K562 (cell line): ENCODE measurements around the gene SYNRG. TPM values are rescaled to one million over a fixed set of nuclear protein-coding genes. Genes with fewer than 3 reads are reported as not detected.

ENCODE experiments used
- ATAC-seq: fragments of 200-7000 bp; cut with Tn5 transposase; 3 replicates; pipeline ENCODE4 v1.9.1; 2020; ENCODE audit warnings: moderate library complexity
- BruUV-seq: library from RNA; stranded (reverse); fragments of 400-500 nt; replicated peaks from 2 replicates; lab custom pipeline; 2021; lab: Mats Ljungman, UMichigan
- CTCF ChIA-PET: fragments of 300-600 bp; formaldehyde crosslinking; extraction: SDS; loops from one replicate; lab custom pipeline; 2021; ENCODE audit warnings: low intra/inter-chr PET ratio; lab: Yijun Ruan, JAX
- POLR2A ChIA-PET: fragments of 300-600, 350-650 bp; sonication (Branson Sonifier 250); formaldehyde crosslinking; extraction: SDS; loops from one replicate; lab custom pipeline; 2021; ENCODE audit warnings: antibody characterized with exemption, inconsistent platforms; lab: Yijun Ruan, JAX
- DNase-seq, 4 experiments: peaks; one replicate each; pipeline versions ENCODE4 v3.0.0 to v3.0.0-alpha.2; 2011 to 2018; ENCODE audit warnings: low spot score in 3 of 4, mixed read lengths in 3 of 4; ENCODE audit errors: extremely low read depth in 1 of 4
- FAIRE-seq: peaks from 2 replicates; lab custom pipeline; 2011; peaks lifted over from hg19 to GRCh38; lab: Jason Lieb, UNC
- H2AFZ ChIP-seq: 2 replicates; pipeline ENCODE4 v1.6.0; 2011; ENCODE audit warnings: low read depth, low read length, control low read depth, inconsistent platforms
- H3K27ac ChIP-seq: fragments of 200-600 bp; 3 replicates; pipeline ENCODE4 v1.8.0; 2011; ENCODE audit warnings: low read depth, mild to moderate bottlenecking, control low read depth, inconsistent platforms, low read length, moderate library complexity, mixed read lengths; ENCODE audit errors: extremely low read depth
- H3K27me3 ChIP-seq, 2 experiments: fragments of 300-600 bp in 1 of 2; 2 replicates in 1 of 2; 3 replicates in 1 of 2; pipeline versions ENCODE4 v1.6.0 to v1.8.0; 2011; ENCODE audit warnings: inconsistent platforms in 2 of 2, low read length in 2 of 2, mild to moderate bottlenecking in 1 of 2, mixed read lengths in 1 of 2, moderate library complexity in 1 of 2; ENCODE audit not compliant: control insufficient read depth in 2 of 2, insufficient read depth in 2 of 2
- H3K36me3 ChIP-seq: fragments of 300-600 bp; 3 replicates; pipeline ENCODE4 v1.8.0; 2011; ENCODE audit warnings: mild to moderate bottlenecking, low read length, inconsistent platforms; ENCODE audit not compliant: control insufficient read depth, insufficient read depth
- H3K4me1 ChIP-seq, 2 experiments: fragments of 200-600 bp in 1 of 2; replicated peaks in 1 of 2; 2 replicates in 1 of 2; 3 replicates in 1 of 2; pipeline versions ENCODE4 v1.5.1 to v1.8.0; 2011; ENCODE audit warnings: inconsistent platforms in 2 of 2, low read length in 2 of 2, mild to moderate bottlenecking in 1 of 2, mixed read lengths in 1 of 2, moderate library complexity in 1 of 2; ENCODE audit not compliant: control insufficient read depth in 2 of 2, insufficient read depth in 2 of 2
- H3K4me2 ChIP-seq: 2 replicates; pipeline ENCODE4 v1.6.1; 2011; ENCODE audit warnings: low read length, control low read depth, inconsistent platforms, mixed read lengths; ENCODE audit not compliant: insufficient read depth
- H3K4me3 ChIP-seq: fragments of 200-600 bp; sonication (generic), shearing (Covaris generic); 2 replicates; pipeline ENCODE4 v1.5.1; 2016; ENCODE audit warnings: control low read depth, inconsistent platforms
- H3K79me2 ChIP-seq: fragments of 200-600 bp; 3 replicates; pipeline ENCODE4 v1.8.0; 2011; ENCODE audit warnings: low read length, inconsistent platforms; ENCODE audit not compliant: control insufficient read depth, insufficient read depth
- H3K9ac ChIP-seq, 2 experiments: 2 replicates each; pipeline versions ENCODE4 v1.6.0 to v1.6.1; 2011; ENCODE audit warnings: low read depth in 2 of 2, low read length in 2 of 2, control low read depth in 1 of 2, inconsistent platforms in 1 of 2, mild to moderate bottlenecking in 1 of 2, mixed read lengths in 1 of 2; ENCODE audit not compliant: insufficient read depth in 1 of 2
- H3K9me1 ChIP-seq: one replicate; pipeline ENCODE4 v1.6.0; 2011; ENCODE audit warnings: inconsistent platforms, mild to moderate bottlenecking, low read length, moderate library complexity; ENCODE audit not compliant: control insufficient read depth, insufficient read depth
- H3K9me3 ChIP-seq: replicated peaks from 2 replicates; pipeline ENCODE4 v1.5.1; 2011; ENCODE audit warnings: low read depth, low read length, inconsistent platforms; ENCODE audit not compliant: control insufficient read depth, insufficient read depth
- H4K20me1 ChIP-seq: replicated peaks from 2 replicates; pipeline ENCODE4 v1.6.1; 2011; ENCODE audit warnings: low read length, inconsistent platforms, mixed read lengths; ENCODE audit not compliant: control insufficient read depth, insufficient read depth
- GTF2E2 ChIP-seq: fragments of 200-800 bp; sonication (Bioruptor generic); IDR thresholded peaks from 2 replicates; pipeline ENCODE4 v1.6.1; 2016; ENCODE audit warnings: missing genetic modification characterization, missing compliant biosample characterization
- KAT2B ChIP-seq: IDR thresholded peaks from one replicate; pipeline ENCODE4 v1.6.1; 2012; ENCODE audit warnings: low read depth, mild to moderate bottlenecking, control low read depth, inconsistent platforms, low read length, moderate library complexity
- KLF16 ChIP-seq: IDR thresholded peaks from 2 replicates; pipeline ENCODE4 v1.6.1; 2016; ENCODE audit warnings: antibody characterized with exemption
- L3MBTL2 ChIP-seq: fragments of 450-650 bp; IDR thresholded peaks from 2 replicates; pipeline ENCODE4 v1.6.1; 2016; ENCODE audit warnings: mild to moderate bottlenecking, moderate library complexity
- ZNF134 ChIP-seq: fragments of 250-450 bp; sonication (Bioruptor Pico); conservative IDR thresholded peaks from 2 replicates; pipeline ENCODE4 v1.4.0; 2020
- WGBS: fragments of 100-300 bp; shearing (Covaris generic); methylation state at CpG from one replicate; pipeline ENCODE4 v1.1.6; 2016; ENCODE audit warnings: low coverage, mixed read lengths; ENCODE audit not compliant: insufficient coverage; ENCODE audit errors: missing lambda C conversion rate; 5-methylcytosine and 5-hydroxymethylcytosine counted together
- in situ Hi-C: fragments of 300-500 bp; cut with MboI; formaldehyde crosslinking; loops from 4 replicates; pipeline ENCODE4 v1.15.0; 2018; ENCODE audit warnings: inconsistent platforms, mixed read lengths
- intact Hi-C: fragments of 100-400 bp; cut with micrococcal nuclease; formaldehyde crosslinking; loops from 2 replicates; pipeline ENCODE4 v1.14.2; 2022
- polyA plus RNA-seq, 8 experiments: library from polyadenylated mRNA; depleted of rRNA in 4 of 8; stranded (reverse) in 5 of 8; unstranded in 3 of 8; fragments of >200 nt; fragmentation: Nextera tagmentation in 2 of 8; fragmentation: Illumina TruSeq in 1 of 8; extraction: Ambion mirVana in 2 of 8; extraction: Trizol in 1 of 8; gene quantifications; 2 replicates each; pipeline versions ENCODE4 v1.2.1 to v1.2.3, GENCODE V29; 2011 to 2014; ENCODE audit warnings: inconsistent platforms in 1 of 8, missing spikeins in 1 of 8
- total RNA-seq, 7 experiments: library from RNA; depleted of rRNA in 6 of 7; stranded (reverse); fragments of >200 nt in 6 of 7; fragmentation: Illumina TruSeq in 2 of 7; extraction: Trizol in 2 of 7; gene quantifications; 2 replicates each; pipeline versions ENCODE4 v1.2.1 to v1.2.3, GENCODE V29; 2011 to 2021; ENCODE audit warnings: low replicate concordance in 1 of 7
- TF ChIP-seq, protein P1 (sequence below): fragments of 450-650 bp; IDR thresholded peaks from 2 replicates; pipeline ENCODE4 v1.6.1; 2014; ENCODE audit warnings: low read depth, mild to moderate bottlenecking, moderate library complexity, borderline replicate concordance

Gene SYNRG
- total and polyA plus RNA-seq, 9 of the 15 experiments (the other 6 are each of a cell fraction or from before 2014, with no cell fraction given): 2.9 to 28.2 (median 15.1) TPM

DNA sequence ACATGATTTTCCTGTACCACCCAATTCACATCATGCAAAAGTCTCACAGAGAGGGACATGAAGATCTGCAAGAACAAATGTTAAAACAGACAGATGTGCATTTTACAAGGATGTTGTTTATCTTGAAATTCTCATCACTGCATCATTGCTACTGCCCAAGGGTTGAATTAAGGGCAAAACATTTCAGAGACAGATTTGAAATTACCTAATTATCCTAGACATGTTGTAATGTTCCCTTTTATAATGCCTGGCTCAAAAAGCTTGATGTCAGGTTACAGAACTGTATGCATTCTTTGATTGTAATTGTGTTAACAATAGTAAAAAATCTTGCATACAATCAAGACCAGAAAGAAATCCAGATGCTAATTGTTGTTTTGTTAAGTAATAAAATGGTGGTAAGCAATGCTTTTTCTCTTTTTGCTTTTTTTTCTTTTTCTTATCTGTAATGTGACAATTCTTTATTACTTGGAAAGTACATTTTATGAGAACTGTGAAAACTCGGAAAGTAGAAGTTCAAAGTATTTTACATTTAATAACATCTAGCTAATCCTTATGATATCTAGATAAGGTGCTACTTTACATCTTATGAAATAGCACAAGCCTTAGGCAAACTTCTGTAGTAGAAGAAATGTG, 123.2 kb downstream of the SYNRG start:
- Histone ChIP-seq H3K36me3 (no peaks in the 10 kb centered on the region), H3K9me1 (no peaks in the 10 kb centered on the region), H3K4me1 (peaks cover 16 to 23% of the 10 kb centered on the region in 2 experiments; a peak in 4 of 5 replicates), H3K4me2 (no peak overlapping the region), H2AFZ (no peak overlapping the region), H3K27ac (no peak overlapping the region), H3K27me3 (no peaks in the 10 kb centered on the region), H3K79me2 (peaks cover 11% of the 10 kb centered on the region), H4K20me1 (no peaks in the 10 kb centered on the region), H3K9ac (no peak overlapping the region), H3K4me3 (no peak overlapping the region), H3K9me3 (no peaks in the 10 kb centered on the region)
- ChIA-PET CTCF (no interaction called here), POLR2A (no interaction called here)
- FAIRE-seq (no peak), DNase-seq (no peak), ATAC-seq (no peak)
- BruUV-seq: no TSS peak
- in situ Hi-C loops: no loop called here
- WGBS: 36% methylated on average over 1 of the region's 1 CpG
- no peak for TF ChIP-seq KAT2B
- TF ChIP-seq GTF2E2: no peak
- no peak for TF ChIP-seq KLF16
- no peak for TF ChIP-seq ZNF134 (CRISPR knock-in tag)
- TF ChIP-seq, protein P1, sequence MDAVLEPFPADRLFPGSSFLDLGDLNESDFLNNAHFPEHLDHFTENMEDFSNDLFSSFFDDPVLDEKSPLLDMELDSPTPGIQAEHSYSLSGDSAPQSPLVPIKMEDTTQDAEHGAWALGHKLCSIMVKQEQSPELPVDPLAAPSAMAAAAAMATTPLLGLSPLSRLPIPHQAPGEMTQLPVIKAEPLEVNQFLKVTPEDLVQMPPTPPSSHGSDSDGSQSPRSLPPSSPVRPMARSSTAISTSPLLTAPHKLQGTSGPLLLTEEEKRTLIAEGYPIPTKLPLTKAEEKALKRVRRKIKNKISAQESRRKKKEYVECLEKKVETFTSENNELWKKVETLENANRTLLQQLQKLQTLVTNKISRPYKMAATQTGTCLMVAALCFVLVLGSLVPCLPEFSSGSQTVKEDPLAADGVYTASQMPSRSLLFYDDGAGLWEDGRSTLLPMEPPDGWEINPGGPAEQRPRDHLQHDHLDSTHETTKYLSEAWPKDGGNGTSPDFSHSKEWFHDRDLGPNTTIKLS: no peak
- TF ChIP-seq L3MBTL2: no peak
- intact Hi-C loops: loop anchor here (5.0 kb wide), 1 partner anchor 79 kb away; the partner anchor contains the start of genes ACACA and TADA2A
